ENCODE measurements around the gene KDM4B.

DNA sequence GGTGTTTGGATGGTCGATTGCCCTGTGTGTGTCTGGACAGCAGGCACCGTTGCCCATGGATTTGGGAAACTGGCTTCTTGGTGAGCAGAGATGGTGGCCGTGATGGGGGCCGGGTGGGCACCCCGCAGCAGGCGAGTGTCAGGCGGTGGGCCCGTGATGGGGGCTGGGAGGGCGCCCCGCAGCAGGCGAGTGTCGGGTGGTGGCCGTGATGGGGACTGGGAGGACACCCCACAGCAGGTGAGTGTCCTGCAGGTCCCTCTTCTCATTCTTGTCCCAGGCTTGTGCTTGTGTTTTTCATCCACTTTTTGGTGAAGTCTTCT, 86.5 kb downstream of the KDM4B start:
- TF ChIP-seq CHD2 (IDR thresholded peaks at IDR 0.05; ENCODE audit: low read length, partially characterized antibody) (no peak), MXI1 (IDR thresholded peaks at IDR 0.05; ENCODE audit: low read depth, low read length) (no peak), EP300 (IDR thresholded peaks at IDR 0.05; ENCODE audit: borderline replicate concordance in 1 of 2, low read depth in 1 of 2, low read length in 1 of 2) (no peak), NFIC (IDR thresholded peaks at IDR 0.05; ENCODE audit: borderline replicate concordance) (no peak), TEAD4 (IDR thresholded peaks at IDR 0.05; ENCODE audit: borderline replicate concordance, insufficient read depth) (no peak), FOXJ3 (CRISPR knock-in tag; IDR thresholded peaks at IDR 0.05) (no peak), EZH2phosphoT487 (IDR thresholded peaks at IDR 0.05; ENCODE audit: borderline replicate concordance, low read depth) (no peak), MAX (IDR thresholded peaks at IDR 0.05; ENCODE audit: low read depth) (no peak), USF2 (IDR thresholded peaks at IDR 0.05; ENCODE audit: borderline replicate concordance, low read depth, low read length) (no peak)
- TF ChIP-seq, protein P1, sequence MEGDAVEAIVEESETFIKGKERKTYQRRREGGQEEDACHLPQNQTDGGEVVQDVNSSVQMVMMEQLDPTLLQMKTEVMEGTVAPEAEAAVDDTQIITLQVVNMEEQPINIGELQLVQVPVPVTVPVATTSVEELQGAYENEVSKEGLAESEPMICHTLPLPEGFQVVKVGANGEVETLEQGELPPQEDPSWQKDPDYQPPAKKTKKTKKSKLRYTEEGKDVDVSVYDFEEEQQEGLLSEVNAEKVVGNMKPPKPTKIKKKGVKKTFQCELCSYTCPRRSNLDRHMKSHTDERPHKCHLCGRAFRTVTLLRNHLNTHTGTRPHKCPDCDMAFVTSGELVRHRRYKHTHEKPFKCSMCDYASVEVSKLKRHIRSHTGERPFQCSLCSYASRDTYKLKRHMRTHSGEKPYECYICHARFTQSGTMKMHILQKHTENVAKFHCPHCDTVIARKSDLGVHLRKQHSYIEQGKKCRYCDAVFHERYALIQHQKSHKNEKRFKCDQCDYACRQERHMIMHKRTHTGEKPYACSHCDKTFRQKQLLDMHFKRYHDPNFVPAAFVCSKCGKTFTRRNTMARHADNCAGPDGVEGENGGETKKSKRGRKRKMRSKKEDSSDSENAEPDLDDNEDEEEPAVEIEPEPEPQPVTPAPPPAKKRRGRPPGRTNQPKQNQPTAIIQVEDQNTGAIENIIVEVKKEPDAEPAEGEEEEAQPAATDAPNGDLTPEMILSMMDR (IDR thresholded peaks at IDR 0.05), result no peak
